Fibroblast of skin of right quadriceps (primary cell): ENCODE measurements around the gene GSX1.
"Not testable (repeated sequence)": the region's sequence is repeated elsewhere in the genome, so short reads cannot be mapped to it uniquely, and the experiment has no call there.

Experiments
- DNase-seq: peaks from one replicate; pipeline ENCODE4 v3.0.0-alpha.2; 2013

GSX1 gene

GRCh38 chr13:27794921-27795717, 2.8 kb downstream of the GSX1 start:
- DNase-seq = no peak

GRCh38 chr13:27795718-27796019, 3.4 kb downstream of the GSX1 start:
- no peak for DNase-seq

- no peak for DNase-seq
Measured at GRCh38 chr13:27796544-27797227, 4.4 kb downstream of the GSX1 start.

DNA sequence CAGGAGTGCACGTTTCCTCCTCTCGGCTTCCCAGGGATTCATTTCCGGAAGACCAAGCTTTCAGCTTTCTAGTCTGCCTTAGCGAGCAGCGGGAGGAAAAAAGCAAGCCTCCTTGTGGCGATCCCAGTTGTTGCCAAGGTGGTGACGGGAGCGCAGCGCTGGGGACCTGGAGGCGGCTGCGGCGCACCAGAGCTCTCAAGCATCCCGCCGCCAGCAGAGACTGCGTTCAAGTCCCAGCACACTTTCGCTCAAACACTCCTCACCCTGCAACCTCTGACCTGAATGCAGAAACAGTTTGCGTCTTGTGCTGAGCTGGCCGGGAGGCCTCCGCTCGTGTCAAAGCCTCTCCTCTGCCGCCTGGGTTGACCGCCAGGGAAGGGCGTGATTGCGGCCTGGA, 4.9 kb downstream of the GSX1 start:
- no peak for DNase-seq

DNA sequence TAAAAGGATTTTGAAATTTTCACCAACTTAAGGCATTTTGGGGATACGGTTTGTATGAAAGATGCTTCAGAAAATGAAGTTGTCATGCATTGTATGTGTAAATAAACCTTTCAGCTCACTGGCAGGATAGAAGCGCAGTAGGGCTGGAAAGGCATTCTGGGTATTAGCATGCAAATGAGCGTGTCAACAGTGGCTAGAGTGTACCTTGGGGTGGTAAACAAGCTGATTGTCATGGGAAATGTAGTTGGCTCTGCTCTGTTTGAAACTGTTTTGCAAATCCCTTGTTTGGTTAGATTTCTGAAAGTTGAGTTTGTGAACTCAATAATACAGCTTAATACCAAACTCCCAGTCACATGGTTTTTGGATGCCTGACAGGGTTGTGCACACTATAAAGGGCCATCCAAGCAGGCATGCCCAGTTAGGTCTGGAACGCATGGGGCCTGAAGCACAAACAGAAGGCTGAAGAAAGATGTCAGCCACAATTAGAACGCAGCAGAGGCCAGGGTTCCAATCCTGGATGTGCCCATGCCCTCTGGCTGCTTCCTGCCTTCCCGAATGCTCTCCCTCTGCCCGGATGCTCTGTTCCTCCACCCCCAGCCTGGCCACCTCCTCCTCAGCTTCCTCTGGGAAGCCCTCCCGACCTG, 14.6 kb downstream of the GSX1 start:
- DNase-seq = no peak

DNA sequence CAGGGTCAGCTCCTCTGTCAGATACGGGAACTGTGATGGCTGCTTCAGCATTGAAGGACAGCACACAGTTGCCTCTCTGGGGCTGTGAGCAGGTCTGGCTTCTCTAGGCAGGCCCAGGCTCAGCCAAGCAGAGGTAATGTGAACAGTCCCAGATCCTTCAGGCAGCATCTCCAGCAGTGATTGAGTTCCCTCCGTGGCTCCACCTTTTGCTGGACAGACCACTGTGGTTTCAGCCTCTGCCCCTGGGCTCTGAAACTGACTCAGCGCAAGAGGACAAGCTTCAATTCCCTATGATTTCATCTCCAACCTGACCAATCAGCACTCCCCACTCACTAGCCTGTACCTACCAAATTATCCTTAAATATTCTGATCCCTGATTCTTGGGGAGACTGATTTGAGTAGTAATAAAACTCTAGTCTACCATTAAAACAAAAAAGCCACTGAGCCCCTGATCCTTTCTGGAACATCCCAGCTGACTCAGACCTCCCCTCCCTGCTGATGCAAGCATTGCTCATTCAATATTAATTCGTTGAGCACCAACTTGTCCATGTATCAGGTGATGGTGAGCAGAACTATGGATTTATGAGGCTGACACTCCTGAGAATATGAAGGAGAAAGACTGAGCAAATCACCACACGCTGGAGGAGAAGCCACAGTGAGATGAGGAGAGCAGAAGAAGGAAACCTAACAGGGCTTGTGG, 16.7 kb downstream of the GSX1 start:
- DNase-seq = no peak

DNA sequence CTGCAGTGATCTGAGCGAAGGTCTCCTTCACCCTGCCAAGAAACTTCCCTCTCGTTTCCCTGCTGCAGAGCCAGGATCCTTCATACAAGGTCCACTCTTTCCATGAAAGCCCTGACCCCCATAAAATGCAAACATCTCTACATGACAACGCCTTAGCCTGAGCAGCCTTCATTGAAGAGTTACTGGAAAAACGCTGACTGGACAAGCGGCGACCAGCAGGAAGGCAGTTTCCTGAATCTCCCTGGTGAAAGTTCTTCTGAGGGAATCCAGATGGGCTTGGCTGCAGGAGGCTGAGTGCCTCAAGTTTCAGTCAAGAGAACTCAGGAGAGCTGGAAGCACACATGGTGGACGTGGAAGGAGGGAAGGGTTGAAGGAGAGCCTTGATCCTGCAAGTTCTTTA, 17.7 kb downstream of the GSX1 start:
- DNase-seq = no peak

DNA sequence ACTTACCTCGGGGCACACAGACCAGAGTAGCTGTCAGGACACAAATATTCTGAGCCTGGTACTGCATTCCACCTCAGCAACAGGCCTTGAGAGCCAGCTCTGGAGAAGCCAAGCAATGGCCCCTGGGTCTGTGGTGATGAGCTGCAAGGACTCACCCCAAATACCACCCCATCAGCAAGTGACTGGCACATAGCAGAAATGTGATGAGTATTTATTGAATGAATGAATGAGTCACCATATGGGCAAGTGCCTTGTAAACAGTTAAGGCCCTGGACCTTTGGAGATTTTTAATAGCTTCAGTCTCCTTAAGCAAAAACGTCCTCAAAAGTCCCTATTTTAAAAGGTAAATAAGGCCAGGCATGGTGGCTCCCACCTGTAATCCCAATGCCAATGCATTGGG, 18.2 kb downstream of the GSX1 start:
- no peak for DNase-seq

DNA sequence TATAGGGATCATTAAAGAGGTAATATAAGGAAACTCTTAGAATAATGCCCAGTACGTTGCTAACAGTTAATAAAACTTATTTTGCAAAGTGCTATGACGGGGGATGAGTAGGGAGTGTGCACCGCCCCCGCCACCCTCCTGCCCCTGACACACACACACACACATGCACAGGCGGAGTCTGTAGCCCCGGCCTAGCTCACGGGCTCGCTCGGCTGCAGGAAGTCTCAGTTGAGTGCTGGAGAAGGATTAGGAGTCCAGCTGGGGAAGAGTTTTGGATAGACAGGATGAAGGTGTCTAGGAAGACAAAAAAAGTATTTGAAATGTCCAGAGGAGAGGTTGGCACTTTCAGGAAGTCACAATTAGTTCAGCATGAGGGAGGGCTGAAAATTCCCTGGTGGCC, 21.5 kb downstream of the GSX1 start:
- DNase-seq = no peak

DNA sequence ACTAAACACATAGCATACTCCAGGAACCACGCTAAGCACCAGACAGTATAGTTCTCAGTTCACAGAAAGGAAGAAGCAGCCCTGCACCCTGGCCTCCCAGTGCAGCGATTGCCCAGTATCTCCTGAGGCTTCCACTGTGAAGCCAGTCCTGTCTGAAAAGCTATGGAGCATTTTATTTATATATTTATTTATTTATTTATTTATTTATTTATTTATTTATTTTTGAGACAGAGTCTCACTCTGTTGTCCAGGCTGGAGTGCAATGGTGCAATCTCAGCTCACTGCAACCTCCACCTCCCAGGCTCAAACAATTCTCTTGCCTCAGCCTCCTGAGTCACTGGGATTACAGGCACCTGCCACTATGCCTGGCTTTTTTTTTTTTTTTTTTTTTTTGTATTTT, 25.5 kb downstream of the GSX1 start:
- DNase-seq = not testable (repeated sequence)

- DNase-seq = no peak
Measured at GRCh38 chr13:27820524-27821482, 28.5 kb downstream of the GSX1 start.

GRCh38 chr13:27821566-27821965, 29.3 kb downstream of the GSX1 start:
- DNase-seq = no peak

- no peak for DNase-seq
Measured at GRCh38 chr13:27822258-27822872, 30.1 kb downstream of the GSX1 start.

- no peak for DNase-seq
Measured at GRCh38 chr13:27822873-27823311, 30.6 kb downstream of the GSX1 start.

DNA sequence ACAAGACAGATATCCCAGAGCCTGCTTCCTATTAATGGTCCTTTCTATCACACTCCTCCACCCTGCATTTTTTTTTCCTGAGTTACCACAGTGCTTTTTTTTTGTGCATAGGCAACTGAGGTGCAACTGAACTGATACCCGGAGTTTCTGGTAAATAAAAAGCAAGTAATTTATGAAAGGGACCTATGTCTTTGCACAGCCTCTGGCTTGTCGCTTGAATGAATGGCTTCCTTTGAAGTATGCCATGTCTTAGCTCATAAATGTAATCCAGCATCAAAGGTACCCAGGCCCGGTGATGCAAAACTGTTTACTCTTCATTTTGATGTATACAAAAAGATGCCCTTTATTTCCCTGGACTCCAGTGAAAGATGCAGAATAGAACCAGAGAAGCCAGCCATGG, 31.8 kb downstream of the GSX1 start:
- DNase-seq = no peak

GRCh38 chr13:27825072-27825471, 32.8 kb downstream of the GSX1 start:
- DNase-seq = no peak

DNA sequence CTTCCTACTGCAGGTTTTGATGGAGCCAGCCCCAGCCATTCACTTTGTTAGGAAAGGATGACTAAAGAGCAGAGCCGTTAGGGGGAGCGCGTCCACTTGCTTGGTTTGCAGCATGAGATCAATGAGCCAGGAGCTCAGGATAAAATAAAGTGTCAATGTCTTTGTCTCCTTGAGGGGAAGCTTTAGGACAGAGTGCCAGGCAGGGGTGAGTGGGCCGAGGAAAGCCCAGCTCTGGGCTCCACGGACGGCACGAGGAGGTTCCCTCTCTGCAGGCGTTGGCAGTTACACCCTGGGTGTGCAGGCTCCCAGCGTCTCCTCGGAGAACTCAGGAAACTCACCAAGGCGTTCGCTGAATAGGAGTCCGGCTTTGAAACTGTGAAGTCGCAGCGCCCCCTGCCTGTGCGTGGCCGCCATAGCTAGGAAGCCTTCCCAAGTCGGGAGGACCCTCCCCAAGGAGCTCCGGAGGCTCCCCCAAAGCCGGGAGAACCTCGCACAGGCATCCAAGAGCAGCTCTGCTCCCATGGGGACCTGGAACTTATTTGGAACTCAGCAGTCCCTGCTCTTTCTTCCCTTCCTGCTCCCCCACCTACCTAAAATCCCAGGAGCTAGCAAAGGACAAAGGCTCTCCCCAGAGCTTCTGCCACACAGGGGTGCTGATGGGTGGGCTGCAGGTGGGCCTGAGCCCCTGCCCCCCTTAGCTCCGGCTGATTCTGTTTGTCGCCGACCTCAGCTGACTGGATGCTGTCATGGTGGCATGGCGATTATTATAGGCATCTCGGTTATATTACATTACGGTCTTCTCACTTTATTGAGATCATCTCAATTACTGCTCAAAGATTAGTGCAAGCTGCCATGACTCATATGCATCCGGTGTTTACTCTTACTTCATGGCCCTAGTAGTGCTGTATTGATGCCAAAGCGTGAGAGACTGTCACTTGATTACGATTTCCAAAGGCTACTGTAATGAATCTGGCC, 34.4 kb downstream of the GSX1 start:
- DNase-seq = peak; percentile 72

- DNase-seq = no peak
Measured at GRCh38 chr13:27827646-27828045, 35.4 kb downstream of the GSX1 start.

DNA sequence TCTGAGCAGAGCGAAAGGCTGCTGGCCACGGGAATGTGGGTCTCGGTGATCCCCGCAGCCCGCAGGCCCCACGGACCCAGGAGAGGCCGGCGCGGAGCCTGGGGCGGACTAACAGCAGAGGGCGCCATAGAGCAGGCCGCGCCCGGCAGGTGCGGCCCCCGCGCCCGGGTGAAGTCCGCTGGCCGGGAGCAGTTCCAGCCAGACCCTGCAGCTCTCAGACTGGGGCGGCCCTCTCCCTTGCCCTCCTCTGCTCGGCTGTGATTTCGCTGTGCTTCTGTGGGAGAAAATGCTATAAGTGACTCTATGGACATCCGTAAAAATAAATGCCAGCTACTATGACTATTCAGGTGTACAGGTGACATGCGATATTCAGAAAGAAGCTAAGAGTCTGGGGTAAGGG, 37.7 kb downstream of the GSX1 start:
- DNase-seq = no peak

DNA sequence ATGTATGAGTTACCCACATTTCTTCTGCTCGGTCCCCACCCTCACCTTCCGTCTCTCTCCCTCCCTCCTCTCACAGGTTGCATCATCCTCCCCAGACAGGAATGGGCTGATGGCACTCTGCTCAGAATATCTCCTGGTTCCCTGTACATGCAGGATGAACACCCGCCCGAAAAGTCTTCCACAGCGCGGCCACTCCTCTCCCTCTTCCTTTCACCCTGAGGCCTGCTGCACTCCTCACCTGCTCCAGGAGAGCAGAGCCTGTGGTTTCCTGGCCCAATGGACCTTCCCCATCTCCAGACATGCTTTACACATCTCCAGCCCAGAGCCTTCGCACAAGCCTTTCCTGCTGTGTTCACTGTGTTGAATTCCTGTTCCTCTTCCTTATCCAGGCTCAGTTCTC, 40.9 kb downstream of the GSX1 start:
- no peak for DNase-seq

- DNase-seq = no peak
Measured at GRCh38 chr13:27834095-27834494, 41.8 kb downstream of the GSX1 start.
